Adrenal gland (tissue), 5 donors: Measurements from ENCODE around the gene MLNR.

Experiments used
- POLR2A ChIP-seq, 2 donors: fragments of 450-650 bp; IDR thresholded peaks; one replicate each; pipeline ENCODE4 v1.6.1; 2017; ENCODE audit warnings: antibody characterized with exemption in 2 of 2, mild to moderate bottlenecking in 2 of 2, moderate library complexity in 1 of 2
- TF ChIP-seq, protein P1 (sequence below), 6 experiments: fragments of 450-650 bp in 4 of 6; fragments of 200-600 bp in 2 of 6; sonication (generic) in 1 of 6; IDR thresholded peaks; 1 replicate in 5 of 6; 2 replicates in 1 of 6; pipeline versions ENCODE4 v1.5.1 to v1.8.0; 2016 to 2021; ENCODE audit warnings: antibody characterized with exemption in 6 of 6, mild to moderate bottlenecking in 2 of 6, moderate library complexity in 1 of 6
- donor health status: DM: no; HTN: no; CAD: no.

DNA sequence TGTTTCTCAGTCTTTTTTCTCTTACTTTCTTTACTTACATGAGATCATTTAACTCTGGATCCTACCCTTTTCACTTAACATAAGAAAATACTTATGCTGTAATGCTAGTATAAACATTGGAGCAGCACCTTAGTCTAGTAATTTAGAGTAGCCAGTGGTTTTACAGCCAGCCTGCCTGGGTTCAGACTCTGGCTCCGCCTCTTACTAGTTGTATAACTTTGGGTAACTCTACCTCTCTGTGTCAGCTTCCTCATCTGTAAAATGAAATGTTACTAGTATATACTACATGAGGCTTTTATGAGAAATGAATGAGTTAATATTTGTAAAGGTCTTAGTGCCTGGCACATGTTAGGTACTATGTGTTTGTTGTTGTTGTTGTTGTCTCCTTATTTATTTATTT lies 33.2 kb downstream of the MLNR start:
- TF ChIP-seq, protein P1, sequence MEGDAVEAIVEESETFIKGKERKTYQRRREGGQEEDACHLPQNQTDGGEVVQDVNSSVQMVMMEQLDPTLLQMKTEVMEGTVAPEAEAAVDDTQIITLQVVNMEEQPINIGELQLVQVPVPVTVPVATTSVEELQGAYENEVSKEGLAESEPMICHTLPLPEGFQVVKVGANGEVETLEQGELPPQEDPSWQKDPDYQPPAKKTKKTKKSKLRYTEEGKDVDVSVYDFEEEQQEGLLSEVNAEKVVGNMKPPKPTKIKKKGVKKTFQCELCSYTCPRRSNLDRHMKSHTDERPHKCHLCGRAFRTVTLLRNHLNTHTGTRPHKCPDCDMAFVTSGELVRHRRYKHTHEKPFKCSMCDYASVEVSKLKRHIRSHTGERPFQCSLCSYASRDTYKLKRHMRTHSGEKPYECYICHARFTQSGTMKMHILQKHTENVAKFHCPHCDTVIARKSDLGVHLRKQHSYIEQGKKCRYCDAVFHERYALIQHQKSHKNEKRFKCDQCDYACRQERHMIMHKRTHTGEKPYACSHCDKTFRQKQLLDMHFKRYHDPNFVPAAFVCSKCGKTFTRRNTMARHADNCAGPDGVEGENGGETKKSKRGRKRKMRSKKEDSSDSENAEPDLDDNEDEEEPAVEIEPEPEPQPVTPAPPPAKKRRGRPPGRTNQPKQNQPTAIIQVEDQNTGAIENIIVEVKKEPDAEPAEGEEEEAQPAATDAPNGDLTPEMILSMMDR (IDR thresholded peaks at IDR 0.05) = no peak
- no peak for TF ChIP-seq POLR2A (IDR thresholded peaks at IDR 0.05)
